Activated T-cell treated with anti-CD3 and anti-CD28 coated beads, Interleukin-2, amount 50 U/mL, for 24 hours (primary cell): ENCODE results near the gene RABGAP1L.

Source experiments
- DNase-seq: peaks from one replicate; pipeline ENCODE4 v3.0.0-alpha.2; 2020
- H3K27ac Mint-ChIP-seq: 2 replicates; pipeline ENCODE4 v1.8.0; 2020; ENCODE audit warnings: mild to moderate bottlenecking, mixed read lengths
- H3K27me3 Mint-ChIP-seq: 2 replicates; pipeline ENCODE4 v1.8.0; 2020; ENCODE audit warnings: mixed read lengths
- H3K36me3 Mint-ChIP-seq: 2 replicates; pipeline ENCODE4 v1.8.0; 2020; ENCODE audit warnings: low read depth, mixed read lengths
- H3K4me1 Mint-ChIP-seq: 2 replicates; pipeline ENCODE4 v1.8.0; 2020; ENCODE audit warnings: low read depth, mixed read lengths
- H3K4me3 Mint-ChIP-seq: 2 replicates; pipeline ENCODE4 v1.8.0; 2020; ENCODE audit warnings: mild to moderate bottlenecking, moderate library complexity, mixed read lengths
- H3K9me3 Mint-ChIP-seq: 2 replicates; pipeline ENCODE4 v1.8.0; 2020; ENCODE audit warnings: mixed read lengths

Gene RABGAP1L

DNA sequence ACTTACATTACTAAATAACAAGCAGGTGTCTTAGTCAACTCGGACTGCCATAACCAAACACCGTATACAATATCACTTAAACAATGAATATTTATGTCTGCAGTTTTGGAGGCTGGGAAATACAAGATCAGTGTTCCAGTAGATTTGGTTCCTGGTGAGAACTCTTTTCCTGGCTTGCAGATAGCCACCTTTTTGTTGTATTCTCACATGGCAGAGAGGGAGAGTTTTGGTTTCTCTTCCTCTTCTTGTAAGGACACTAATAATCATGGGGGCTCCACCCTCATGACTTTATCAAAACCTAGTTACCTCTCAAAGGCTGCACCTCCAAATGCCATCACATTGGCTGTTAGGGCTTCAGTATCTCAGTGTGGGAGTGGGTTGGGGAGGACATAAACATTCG, 757.5 kb downstream of the RABGAP1L start:
- Mint-ChIP-seq H3K36me3 (peaks cover 7% of the 10 kb centered on the region), H3K4me1 (peaks cover 36% of the 10 kb centered on the region), H3K4me3 (no peak overlapping the region), H3K27ac (no peak overlapping the region), H3K9me3 (peaks cover 4% of the 10 kb centered on the region), H3K27me3 (no peaks in the 10 kb centered on the region)
- no peak for DNase-seq

DNA sequence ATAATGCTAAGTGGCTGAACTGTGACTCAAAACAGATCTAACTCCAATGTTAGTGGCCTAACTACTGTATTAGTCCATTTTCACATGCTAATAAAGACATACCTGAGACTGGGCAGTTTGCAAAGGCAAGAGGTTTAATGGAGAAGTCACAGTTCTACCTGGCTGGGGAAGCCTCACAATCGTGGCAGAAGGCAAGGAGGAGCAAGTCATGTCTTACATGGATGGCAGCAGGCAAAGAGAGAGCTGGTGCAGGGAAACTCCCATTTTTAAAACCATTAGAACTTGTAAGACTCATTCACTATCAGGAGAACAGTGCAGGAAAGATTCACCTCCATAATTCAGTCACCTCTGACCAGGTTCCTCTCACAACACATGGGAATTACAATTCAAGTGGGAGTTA, 760.8 kb downstream of the RABGAP1L start:
- Mint-ChIP-seq H3K4me3 (no peak overlapping the region), H3K27ac (no peak overlapping the region), H3K9me3 (peaks cover 8% of the 10 kb centered on the region), H3K36me3 (peaks cover 11% of the 10 kb centered on the region), H3K27me3 (no peaks in the 10 kb centered on the region), H3K4me1 (peaks cover 11% of the 10 kb centered on the region)
- DNase-seq: no peak

DNA sequence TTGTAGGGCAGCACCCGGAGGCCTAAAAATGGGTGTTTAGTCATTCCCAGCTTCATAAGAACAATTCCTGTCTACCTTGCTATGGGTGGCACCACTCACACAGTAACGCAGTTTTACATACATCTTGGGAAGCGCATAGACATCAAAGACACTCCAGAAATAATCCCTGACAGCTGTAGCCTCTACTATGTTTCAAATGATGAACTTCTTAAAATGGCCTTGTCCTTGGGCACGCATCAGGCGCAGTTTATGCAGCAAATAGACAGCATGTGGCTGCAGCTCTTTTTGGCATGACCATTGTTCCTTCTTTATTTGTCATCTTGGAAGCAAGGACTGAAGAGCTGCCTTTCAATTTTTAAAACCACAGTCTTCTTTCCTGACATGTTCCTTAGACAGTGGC, 762.8 kb downstream of the RABGAP1L start:
- H3K4me1 Mint-ChIP-seq: no peaks in the 10 kb centered on the region

DNA sequence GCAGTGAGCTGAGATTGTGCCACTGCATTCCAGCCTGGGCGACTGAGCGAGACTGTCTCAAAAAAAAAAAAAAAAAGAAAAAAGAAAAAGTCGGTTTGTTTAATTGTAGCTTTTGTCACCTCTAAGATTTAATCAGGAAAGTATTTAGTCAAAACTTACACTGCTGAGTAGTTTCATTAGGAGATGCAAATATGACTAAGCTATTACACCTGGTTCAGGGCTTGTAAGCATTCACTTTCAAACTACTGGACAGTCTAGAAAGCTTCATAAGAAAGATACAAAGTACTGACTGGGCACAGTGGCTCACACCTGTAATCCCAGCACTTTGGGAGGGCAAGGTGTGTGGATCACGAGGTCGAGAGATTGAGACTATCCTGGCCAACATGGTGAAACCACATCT, 764.5 kb downstream of the RABGAP1L start:
- no peaks in the 10 kb centered on the region for H3K27me3 Mint-ChIP-seq
- no peak for DNase-seq
- H3K4me1 Mint-ChIP-seq: no peaks in the 10 kb centered on the region
- H3K4me3 Mint-ChIP-seq: no peak overlapping the region
- H3K27ac Mint-ChIP-seq: no peak overlapping the region
- H3K9me3 Mint-ChIP-seq: peaks cover 8% of the 10 kb centered on the region
- peaks cover 11% of the 10 kb centered on the region for H3K36me3 Mint-ChIP-seq

More for the DNA sequence above, 762.8 kb downstream of the RABGAP1L start:
- Mint-ChIP-seq H3K36me3 (peaks cover 11% of the 10 kb centered on the region), H3K4me3 (no peak overlapping the region), H3K27me3 (no peaks in the 10 kb centered on the region), H3K27ac (no peak overlapping the region), H3K9me3 (peaks cover 8% of the 10 kb centered on the region)
- DNase-seq: no peak

DNA sequence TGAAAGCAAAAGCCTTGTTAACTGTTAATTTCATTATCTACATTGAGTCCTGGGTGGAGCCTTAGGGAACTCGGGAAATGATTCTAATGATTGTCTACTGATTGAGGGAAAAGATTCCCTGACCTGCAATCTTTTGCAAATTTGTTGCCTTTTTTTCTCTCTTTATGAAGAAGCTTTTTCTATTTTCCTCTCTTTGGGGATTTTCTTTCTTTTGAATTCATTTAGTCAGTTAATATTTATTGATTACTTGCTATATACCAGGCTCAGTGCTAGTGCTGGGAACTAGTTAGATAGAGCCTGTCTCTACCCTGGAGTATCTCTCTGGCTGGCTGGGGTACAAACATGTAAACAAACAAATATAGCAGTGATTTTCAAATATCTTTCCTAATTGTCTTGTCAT, 769.2 kb downstream of the RABGAP1L start:
- no peak overlapping the region for H3K4me3 Mint-ChIP-seq
- H3K27ac Mint-ChIP-seq: no peak overlapping the region
- no peaks in the 10 kb centered on the region for H3K27me3 Mint-ChIP-seq
- H3K36me3 Mint-ChIP-seq: peaks cover 4% of the 10 kb centered on the region
- peaks cover 3% of the 10 kb centered on the region for H3K4me1 Mint-ChIP-seq
- no peak for DNase-seq
- peaks cover 4% of the 10 kb centered on the region for H3K9me3 Mint-ChIP-seq

DNA sequence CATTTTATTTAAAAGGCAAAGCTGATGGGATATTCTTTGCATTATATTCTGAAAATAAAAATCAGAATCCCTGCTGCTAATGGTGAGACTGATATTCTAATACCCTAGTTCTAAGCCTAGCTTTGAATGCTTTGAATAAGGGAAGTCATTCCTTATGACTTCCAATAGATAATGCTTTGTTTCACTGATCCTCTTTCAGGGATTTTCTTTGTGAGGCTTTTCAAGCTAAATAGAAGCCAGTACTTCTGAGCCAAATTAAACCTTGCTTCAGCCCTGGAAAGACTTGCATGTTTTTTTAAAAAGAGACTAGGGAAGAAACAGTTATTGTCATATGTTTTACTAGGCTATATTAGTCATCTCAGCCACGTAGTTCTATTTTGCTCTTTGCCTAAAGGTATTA, 771.9 kb downstream of the RABGAP1L start:
- Mint-ChIP-seq H3K4me1 (peaks cover 3% of the 10 kb centered on the region), H3K9me3 (no peaks in the 10 kb centered on the region), H3K36me3 (no peaks in the 10 kb centered on the region), H3K27ac (no peak overlapping the region), H3K27me3 (no peaks in the 10 kb centered on the region), H3K4me3 (no peak overlapping the region)
- DNase-seq: no peak

DNA sequence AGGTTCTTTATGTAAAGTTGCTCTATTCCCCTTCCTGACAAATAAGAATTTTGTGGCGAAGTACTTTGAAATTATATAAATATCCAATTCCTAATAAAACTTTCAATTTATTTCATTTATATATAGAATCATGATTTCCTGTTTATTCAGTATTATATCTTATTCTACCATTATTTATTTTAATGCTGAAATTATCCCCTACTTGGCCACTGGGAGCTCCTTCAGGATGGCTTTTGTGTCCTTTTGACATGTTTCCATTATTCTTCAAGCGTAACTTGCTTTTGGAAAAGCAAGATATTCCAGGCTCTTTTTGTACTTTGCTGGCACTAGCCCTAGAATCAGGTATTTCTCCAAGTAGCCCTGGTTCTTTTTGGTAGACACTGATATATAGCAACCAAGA, 773.3 kb downstream of the RABGAP1L start:
- Mint-ChIP-seq H3K4me3 (no peak overlapping the region), H3K4me1 (peaks cover 3% of the 10 kb centered on the region), H3K36me3 (no peaks in the 10 kb centered on the region), H3K27ac (no peak overlapping the region), H3K27me3 (no peaks in the 10 kb centered on the region), H3K9me3 (no peaks in the 10 kb centered on the region)
- no peak for DNase-seq

DNA sequence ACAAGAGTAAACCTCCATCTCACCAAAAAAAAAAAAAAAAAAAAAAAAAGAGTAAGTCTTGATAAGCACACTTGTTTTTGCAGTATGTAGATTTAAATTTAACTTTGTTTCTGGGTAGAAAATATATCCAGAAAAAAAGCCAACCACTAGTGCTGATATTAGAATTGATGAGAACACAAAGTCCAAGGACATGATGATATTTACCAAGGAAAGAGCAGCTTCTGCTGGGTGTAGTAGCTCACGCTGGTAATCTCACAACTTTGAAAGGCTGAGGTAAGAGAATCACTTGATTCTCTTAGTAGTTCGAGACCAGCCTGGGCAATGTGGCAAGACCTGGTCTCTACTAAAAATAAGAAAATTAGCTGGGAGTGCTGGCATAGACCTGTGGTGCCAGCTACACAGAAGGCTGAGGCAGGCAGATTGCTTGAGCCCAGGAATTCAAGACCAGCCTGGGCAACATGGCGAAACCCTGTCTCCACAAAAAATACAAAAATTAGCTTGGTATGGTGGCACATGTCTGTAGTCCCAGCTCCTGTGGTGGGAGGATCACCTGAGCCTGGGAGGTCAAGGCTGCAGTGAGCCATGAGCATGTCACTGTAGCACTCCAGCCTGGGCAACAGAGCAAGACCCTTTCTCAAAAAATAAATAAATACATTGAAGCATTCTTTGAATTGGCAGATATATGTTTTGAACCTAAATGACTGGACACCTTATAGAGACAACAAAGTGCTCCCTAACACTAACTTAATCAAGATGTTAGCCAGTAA, 776.8 kb downstream of the RABGAP1L start:
- H3K36me3 Mint-ChIP-seq: no peaks in the 10 kb centered on the region
- no peak for DNase-seq
- no peaks in the 10 kb centered on the region for H3K27me3 Mint-ChIP-seq
- no peak overlapping the region for H3K27ac Mint-ChIP-seq
- peaks cover 14% of the 10 kb centered on the region for H3K4me1 Mint-ChIP-seq
- no peaks in the 10 kb centered on the region for H3K9me3 Mint-ChIP-seq
- no peak overlapping the region for H3K4me3 Mint-ChIP-seq

DNA sequence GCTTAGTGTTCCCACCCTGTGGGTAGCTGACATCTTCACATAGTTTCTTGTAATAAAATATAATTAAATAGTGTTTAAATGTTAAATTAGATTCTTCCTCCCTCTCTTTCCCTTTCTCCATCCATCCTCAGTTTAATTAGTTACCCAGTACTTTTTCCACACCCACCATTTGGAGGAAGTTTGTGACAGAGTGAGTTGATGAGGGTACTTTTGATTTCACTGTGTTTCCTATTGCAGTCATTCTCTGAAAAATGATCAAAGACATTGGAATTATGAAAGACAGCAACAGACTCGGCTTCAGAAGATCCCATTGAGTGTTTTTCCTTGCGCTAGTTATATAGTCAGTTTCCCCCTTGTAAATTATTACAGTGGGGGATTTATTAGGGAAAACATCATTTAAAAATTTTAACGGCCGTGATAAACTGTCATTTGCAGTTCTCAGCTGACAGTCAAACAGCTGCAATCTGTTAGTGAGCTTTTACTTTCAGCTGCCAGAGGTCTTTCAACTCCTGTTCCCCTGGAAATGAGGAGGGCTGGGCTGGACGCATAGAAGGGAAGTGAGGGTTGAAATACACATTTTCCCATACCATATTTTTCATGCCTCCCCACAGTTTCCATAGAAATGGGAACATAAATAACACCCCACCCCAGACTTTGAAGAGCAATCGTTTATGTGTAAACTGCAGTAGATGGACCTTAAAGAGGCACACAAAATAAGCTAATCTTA, 779.1 kb downstream of the RABGAP1L start:
- Mint-ChIP-seq H3K36me3 (no peaks in the 10 kb centered on the region), H3K4me1 (peaks cover 11% of the 10 kb centered on the region), H3K9me3 (no peaks in the 10 kb centered on the region), H3K4me3 (no peak overlapping the region), H3K27me3 (no peaks in the 10 kb centered on the region), H3K27ac (peak overlapping the region; percentile 34)
- DNase-seq: no peak

DNA sequence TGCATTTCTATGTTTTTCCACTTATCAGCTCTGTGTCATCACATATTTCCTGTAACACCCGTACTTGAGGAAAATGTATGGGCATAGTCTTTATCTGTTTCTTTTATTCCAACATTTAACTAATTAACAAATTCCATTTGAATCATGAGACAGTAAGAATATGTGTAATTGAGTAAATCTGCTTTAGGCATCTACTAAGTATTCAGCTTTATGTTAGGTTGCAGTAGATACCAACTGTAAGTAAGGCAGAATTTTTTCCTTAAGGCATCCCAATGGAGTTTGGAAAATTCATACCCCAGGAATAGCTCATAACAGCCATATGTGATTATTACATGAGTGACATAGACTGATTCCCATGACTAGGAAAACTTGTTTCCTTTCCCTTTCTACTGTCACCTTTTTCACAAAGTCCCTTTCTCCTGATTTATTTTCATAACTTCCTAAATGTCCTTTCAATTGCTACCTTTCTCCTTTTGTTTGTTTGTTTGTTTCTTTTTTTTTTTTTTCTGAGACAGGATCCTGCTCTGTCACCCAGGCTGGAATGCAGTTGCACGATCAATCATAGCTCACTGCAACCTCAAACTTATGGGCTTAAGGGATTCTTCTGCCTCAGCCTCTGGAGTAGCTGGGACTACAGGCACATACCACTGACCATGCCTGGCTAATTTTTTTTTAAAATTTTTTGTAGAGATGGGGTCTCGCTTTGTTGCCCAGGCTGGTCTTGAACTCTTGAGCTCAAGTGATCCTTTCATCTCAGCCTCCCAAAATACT, 780.6 kb downstream of the RABGAP1L start:
- no peak overlapping the region for H3K4me3 Mint-ChIP-seq
- no peak overlapping the region for H3K27ac Mint-ChIP-seq
- H3K27me3 Mint-ChIP-seq: no peaks in the 10 kb centered on the region
- H3K4me1 Mint-ChIP-seq: peaks cover 11% of the 10 kb centered on the region
- H3K9me3 Mint-ChIP-seq: no peaks in the 10 kb centered on the region
- no peaks in the 10 kb centered on the region for H3K36me3 Mint-ChIP-seq
- no peak for DNase-seq

DNA sequence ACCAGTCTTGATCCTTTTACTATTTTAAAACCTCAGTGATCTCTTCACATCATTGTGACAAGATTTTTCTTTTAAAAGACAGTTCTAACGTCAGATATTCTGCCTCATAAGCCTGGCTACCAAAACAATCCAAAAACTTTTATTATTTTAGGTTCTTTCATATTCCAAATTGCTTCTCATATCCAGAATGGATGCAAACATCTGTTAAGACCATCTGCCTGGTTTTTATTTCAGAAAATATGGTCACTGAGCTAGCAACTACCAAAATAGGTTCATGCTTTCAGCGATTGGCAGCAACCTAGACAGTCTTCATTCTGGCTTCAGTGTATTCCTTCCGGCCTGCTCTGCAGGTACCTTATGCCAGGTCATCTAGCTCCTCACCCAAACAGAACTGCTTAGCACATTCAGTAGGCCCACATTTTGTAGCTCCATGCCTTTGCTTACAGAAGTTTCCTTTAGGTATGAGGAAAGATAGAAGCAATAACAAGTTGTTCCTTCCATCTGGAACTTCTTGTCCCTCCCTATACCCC, 781.4 kb downstream of the RABGAP1L start:
- Mint-ChIP-seq H3K4me3 (no peak overlapping the region), H3K9me3 (no peaks in the 10 kb centered on the region), H3K36me3 (no peaks in the 10 kb centered on the region), H3K27me3 (no peaks in the 10 kb centered on the region), H3K27ac (no peak overlapping the region), H3K4me1 (peaks cover 11% of the 10 kb centered on the region)
- no peak for DNase-seq

DNA sequence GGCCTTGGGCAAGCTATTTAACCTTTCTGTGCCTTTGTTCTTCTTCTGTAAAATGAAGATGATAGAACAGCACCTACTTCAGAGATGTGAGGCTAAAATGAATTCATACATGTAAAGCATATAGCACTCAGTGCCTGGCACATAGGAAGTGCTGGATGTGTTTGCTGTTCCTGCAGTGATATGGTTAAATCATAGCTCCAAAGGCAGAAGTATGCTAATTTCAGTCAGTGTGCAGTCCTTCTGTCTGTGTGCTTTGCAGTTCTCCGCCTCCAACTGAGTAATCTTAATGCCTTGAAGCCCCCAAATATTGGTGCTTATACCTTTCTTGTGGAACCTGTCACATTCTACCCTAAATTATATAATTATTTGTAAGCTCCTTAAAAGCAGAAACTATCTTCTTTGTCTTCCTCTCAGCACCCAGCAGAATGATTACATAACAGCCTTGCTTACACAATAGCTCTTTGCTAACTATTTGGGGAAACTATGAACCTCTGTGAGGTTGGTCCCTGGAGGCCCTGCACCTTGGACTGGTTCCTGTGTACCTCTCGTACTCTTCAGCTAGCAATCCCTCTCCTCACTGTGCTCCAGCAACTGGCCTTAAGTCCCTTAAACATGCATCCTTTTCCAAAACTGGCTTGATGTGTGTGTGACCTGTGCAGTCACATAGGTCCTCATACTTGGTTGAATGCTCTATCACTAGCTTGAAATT, 783.4 kb downstream of the RABGAP1L start:
- H3K27ac Mint-ChIP-seq: no peak overlapping the region

DNA sequence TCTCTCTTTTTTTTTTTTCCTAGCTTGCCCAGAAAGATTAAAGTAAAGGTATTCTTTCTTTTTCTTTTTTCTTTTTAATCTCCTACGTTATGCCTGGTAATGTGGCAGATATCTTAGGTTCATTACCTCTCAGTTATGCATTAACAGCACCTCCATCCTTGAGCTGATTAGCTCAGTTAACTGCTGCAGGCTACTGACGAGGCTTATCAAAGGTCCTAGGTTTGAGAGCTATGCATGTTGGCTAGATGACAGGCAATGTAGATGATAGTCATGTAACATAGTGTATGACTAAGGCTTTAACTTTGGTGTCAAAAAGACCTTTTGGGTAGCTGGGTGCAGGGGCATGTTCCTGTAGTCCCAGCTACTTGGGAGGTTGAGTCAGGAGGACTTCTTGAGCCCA, 786.7 kb downstream of the RABGAP1L start:
- Mint-ChIP-seq H3K27me3 (no peaks in the 10 kb centered on the region), H3K9me3 (no peaks in the 10 kb centered on the region), H3K36me3 (no peaks in the 10 kb centered on the region), H3K4me3 (no peak overlapping the region), H3K27ac (peak overlapping the region; percentile 12), H3K4me1 (peaks cover 2% of the 10 kb centered on the region)
- no peak for DNase-seq

More for the DNA sequence above, 783.4 kb downstream of the RABGAP1L start:
- no peaks in the 10 kb centered on the region for H3K9me3 Mint-ChIP-seq
- H3K36me3 Mint-ChIP-seq: no peaks in the 10 kb centered on the region
- H3K4me3 Mint-ChIP-seq: no peak overlapping the region
- DNase-seq: no peak
- no peaks in the 10 kb centered on the region for H3K27me3 Mint-ChIP-seq
- peaks cover 11% of the 10 kb centered on the region for H3K4me1 Mint-ChIP-seq

DNA sequence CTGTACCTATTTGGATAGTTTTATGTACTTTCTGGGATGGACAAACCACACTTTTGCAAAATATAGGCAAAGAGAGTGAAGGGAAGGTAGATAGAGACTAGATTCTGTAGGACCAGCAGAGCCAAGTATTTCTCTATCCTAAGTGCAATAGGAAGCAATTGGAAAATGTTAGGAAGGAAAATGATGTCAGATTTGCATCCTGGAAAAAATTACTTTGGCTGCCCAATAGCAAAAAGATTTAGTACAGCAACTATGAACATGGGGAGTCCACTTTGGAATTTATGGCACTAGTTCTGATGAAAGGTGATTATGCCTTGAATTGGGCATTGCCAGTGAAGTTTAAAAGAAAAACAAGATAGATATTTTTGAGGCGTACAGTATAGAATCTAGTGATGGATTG, 789.7 kb downstream of the RABGAP1L start:
- H3K9me3 Mint-ChIP-seq: no peaks in the 10 kb centered on the region
- no peaks in the 10 kb centered on the region for H3K36me3 Mint-ChIP-seq
- peaks cover 12% of the 10 kb centered on the region for H3K4me1 Mint-ChIP-seq
- no peak for DNase-seq
- no peak overlapping the region for H3K27ac Mint-ChIP-seq
- no peak overlapping the region for H3K4me3 Mint-ChIP-seq
- H3K27me3 Mint-ChIP-seq: no peaks in the 10 kb centered on the region
